ENCODE measurements around the gene PRRG1. TPM values are rescaled to one million over a fixed set of nuclear protein-coding genes. Genes with fewer than 3 reads are reported as not detected.

PRRG1 gene
- total RNA-seq, 1 donor from 2014 or later, result 9.8 TPM

Other genes starting within 250 kb of the PRRG1 start
- 0.75 TPM for gene LANCL3, start 222.3 kb downstream of the PRRG1 start, total RNA-seq

Measured in cardiac septum (tissue), 1 donor.